ENCODE data around the gene SRC. TPM values are rescaled to one million over a fixed set of nuclear protein-coding genes. Genes with fewer than 3 reads are reported as not detected.

The SRC gene
- polyA plus RNA-seq, 1 experiment: 35.4 TPM

DNA sequence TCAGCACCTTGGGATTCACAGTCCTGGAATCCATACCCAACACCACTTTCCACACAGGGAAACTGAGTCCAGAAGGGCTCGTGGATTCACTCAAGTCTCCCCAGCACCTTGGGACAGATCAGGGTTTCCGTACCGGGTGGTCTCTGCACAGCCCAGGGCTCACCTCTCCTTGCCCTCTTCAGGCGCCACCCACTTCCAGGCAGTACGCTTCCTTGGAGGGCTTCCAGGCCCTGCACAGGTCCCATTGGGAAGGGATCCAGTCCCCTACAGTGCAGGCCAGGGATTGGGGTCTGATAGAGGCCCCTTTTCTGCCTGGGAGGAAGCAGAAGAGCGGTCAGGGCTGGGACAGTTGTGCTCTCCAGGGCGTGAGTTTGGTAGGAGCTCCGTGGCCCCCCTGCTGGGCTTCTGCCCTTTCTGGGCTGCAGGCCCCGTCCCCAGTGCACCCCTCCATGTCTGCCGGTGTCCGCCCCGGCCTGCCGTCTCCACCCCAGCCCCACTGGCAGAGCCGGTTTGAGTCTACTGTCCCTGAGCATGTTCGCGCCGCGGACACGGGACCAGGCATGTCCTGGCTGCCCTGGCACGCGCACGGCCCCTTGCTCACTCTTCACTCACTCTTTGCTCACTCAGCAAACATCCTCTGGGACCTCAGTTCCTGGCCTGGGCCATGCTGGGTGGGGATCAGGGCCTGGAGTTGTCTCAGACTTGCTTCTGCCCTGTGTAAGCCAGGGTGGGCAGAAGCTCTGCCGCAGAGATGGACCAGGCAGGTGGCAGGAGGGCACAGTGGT lies 12.6 kb downstream of the SRC start:
- TF ChIP-seq, protein P1, sequence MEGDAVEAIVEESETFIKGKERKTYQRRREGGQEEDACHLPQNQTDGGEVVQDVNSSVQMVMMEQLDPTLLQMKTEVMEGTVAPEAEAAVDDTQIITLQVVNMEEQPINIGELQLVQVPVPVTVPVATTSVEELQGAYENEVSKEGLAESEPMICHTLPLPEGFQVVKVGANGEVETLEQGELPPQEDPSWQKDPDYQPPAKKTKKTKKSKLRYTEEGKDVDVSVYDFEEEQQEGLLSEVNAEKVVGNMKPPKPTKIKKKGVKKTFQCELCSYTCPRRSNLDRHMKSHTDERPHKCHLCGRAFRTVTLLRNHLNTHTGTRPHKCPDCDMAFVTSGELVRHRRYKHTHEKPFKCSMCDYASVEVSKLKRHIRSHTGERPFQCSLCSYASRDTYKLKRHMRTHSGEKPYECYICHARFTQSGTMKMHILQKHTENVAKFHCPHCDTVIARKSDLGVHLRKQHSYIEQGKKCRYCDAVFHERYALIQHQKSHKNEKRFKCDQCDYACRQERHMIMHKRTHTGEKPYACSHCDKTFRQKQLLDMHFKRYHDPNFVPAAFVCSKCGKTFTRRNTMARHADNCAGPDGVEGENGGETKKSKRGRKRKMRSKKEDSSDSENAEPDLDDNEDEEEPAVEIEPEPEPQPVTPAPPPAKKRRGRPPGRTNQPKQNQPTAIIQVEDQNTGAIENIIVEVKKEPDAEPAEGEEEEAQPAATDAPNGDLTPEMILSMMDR (IDR thresholded peaks at IDR 0.05; ENCODE audit: insufficient read depth, low read depth, low read length): no peak
- Histone ChIP-seq H3K27me3 (ENCODE audit: control insufficient read depth, insufficient read depth, low read length) (no peaks in the 10 kb centered on the region), H3K4me3 (ENCODE audit: low read depth, low read length) (no peak overlapping the region), H3K36me3 (ENCODE audit: control insufficient read depth, insufficient read depth, low read length) (peaks cover 5% of the 10 kb centered on the region)
- POLR2A ChIA-PET: interaction anchor here (0.6 kb wide), 1 partner anchor 23 kb away, joined by 9 read pairs; no protein-coding TSS in a partner anchor
- no peak for DNase-seq (ENCODE audit: low read depth)
- CTCF ChIA-PET: no interaction called here

DNA sequence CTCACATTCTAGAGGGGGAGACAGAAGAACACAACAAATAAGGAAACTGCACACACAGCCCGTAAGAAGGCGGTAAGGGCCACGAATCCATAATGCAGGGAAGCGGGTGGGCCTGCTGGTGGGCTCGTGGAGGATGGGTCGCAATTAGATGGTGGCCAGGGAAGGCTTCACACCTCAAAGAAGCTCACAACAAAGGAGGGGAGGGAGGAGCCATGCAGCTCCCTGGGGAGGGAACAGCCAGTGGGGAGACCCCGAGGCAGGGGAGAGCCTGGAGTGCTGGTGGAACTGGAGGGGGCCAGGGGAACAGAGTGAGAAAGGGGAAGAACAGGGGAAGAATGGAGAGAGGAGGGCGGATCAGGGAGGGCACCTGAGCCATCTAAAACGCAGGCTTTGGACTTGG lies 13.4 kb downstream of the SRC start:
- POLR2A ChIA-PET: no interaction called here
- DNase-seq (ENCODE audit: low read depth): no peak
- TF ChIP-seq, protein P1 (IDR thresholded peaks at IDR 0.05; ENCODE audit: insufficient read depth, low read depth, low read length): no peak
- peaks cover 6% of the 10 kb centered on the region for H3K36me3 ChIP-seq (ENCODE audit: control insufficient read depth, insufficient read depth, low read length)
- CTCF ChIA-PET: no interaction called here
- no peaks in the 10 kb centered on the region for H3K27me3 ChIP-seq (ENCODE audit: control insufficient read depth, insufficient read depth, low read length)
- no peak overlapping the region for H3K4me3 ChIP-seq (ENCODE audit: low read depth, low read length)

DNA sequence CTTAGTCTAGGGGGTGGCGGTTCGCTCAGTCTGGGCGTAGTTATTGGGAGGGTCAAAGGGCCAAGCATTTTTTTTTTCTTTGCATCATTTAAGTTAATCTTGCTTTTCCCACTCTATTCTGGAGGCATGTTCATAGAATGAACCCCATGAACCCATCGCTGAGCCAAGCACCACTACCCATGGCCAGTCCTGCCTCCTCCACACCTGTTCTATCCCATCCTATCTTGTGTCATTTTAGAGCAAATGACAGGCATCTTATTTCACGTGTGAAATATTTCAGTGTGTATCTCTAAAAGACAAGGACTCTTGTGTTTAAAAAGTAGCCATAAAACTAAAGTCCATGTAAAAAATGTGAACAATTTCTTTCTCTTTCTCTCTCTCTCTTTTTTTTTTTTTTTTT lies 13.9 kb downstream of the SRC start:
- CTCF ChIA-PET: no interaction called here
- Histone ChIP-seq H3K27me3 (ENCODE audit: control insufficient read depth, insufficient read depth, low read length) (no peaks in the 10 kb centered on the region), H3K4me3 (ENCODE audit: low read depth, low read length) (no peak overlapping the region), H3K36me3 (ENCODE audit: control insufficient read depth, insufficient read depth, low read length) (peaks cover 6% of the 10 kb centered on the region)
- DNase-seq (ENCODE audit: low read depth): no peak
- TF ChIP-seq, protein P1 (IDR thresholded peaks at IDR 0.05; ENCODE audit: insufficient read depth, low read depth, low read length): no peak
- POLR2A ChIA-PET: no interaction called here

DNA sequence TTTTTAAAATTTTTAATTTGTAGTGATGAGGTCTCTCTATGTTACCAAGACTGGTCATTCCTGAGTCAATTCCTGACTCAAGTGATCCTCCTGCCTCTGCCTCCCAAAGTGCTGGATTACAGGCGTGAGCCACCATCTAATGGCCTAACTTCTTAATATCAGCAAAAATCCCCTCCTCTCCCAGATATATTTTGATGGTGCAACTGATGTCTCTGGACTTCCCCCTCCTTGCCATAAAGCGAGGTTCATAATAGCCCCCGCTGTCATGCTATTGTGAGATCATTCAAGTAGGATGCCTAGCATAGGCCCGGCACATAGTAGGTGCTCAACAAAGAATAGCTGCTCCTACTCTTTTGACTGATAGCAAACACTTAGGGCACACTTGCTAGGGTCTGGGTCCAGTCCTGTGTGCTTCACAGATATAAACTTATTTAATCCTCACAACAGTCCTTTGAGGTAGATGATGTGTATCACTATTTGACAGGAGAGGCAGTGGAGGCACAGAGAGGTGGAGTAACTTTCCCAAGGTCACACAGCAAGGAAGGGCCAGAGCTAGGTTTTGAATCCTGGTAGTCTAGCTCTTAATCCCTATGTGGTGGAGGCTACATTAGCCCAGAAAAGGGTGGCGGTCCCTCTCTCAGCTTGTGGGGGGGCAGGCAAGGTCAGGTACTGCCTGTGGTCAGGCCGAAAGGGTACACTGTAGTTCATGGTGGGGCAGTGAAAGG lies 14.6 kb downstream of the SRC start:
- Histone ChIP-seq H3K4me3 (ENCODE audit: low read depth, low read length) (no peak overlapping the region), H3K36me3 (ENCODE audit: control insufficient read depth, insufficient read depth, low read length) (peaks cover 6% of the 10 kb centered on the region), H3K27me3 (ENCODE audit: control insufficient read depth, insufficient read depth, low read length) (no peaks in the 10 kb centered on the region)
- DNase-seq (ENCODE audit: low read depth): no peak
- ChIA-PET CTCF (interaction anchor here (0.7 kb wide), 1 partner anchor 80 kb away, joined by 3 read pairs; no protein-coding TSS in a partner anchor), POLR2A (no interaction called here)
- TF ChIP-seq, protein P1 (IDR thresholded peaks at IDR 0.05; ENCODE audit: insufficient read depth, low read depth, low read length): no peak

DNA sequence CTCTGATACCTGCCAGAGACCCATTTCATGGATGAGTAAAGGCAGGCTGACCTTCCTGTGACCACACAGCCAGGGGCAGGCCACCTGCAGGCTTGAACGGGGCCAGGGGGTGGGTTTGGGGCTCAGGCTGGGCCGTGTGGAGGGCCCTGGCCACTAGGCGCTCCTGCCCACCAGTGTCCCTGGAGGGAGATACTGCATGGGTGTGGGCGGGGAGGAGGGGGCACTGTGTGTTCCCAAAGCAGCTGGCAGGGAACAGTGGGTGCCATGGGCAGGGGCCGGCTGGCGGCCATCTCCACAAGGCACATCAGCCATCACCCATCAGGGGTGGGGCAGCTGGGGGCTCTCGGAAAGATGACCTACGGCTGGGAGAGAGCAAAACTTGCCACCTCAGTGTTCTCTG lies 15.4 kb downstream of the SRC start:
- DNase-seq (ENCODE audit: low read depth): no peak
- CTCF ChIA-PET: interaction anchor here (0.5 kb wide), 1 partner anchor 755 kb away, joined by 3 read pairs; no protein-coding TSS in a partner anchor
- TF ChIP-seq, protein P1 (IDR thresholded peaks at IDR 0.05; ENCODE audit: insufficient read depth, low read depth, low read length): no peak
- Histone ChIP-seq H3K36me3 (ENCODE audit: control insufficient read depth, insufficient read depth, low read length) (peaks cover 11% of the 10 kb centered on the region), H3K4me3 (ENCODE audit: low read depth, low read length) (no peak overlapping the region), H3K27me3 (ENCODE audit: control insufficient read depth, insufficient read depth, low read length) (no peaks in the 10 kb centered on the region)
- POLR2A ChIA-PET: no interaction called here
